Esophagus muscularis mucosa (tissue), 4 donors: Measurements from ENCODE around the gene TBKBP1. TPM values are rescaled to one million over a fixed set of nuclear protein-coding genes. Genes with fewer than 3 reads are reported as not detected.
"Not testable (repeated sequence)": the region's sequence is repeated elsewhere in the genome, so short reads cannot be mapped to it uniquely, and the experiment has no call there.

Experiments
- DNase-seq: peaks from one replicate; pipeline ENCODE4 v3.0.0-alpha.2; 2017; ENCODE audit errors: extremely low spot score
- H3K27ac ChIP-seq, 4 donors: fragments of 200-600 bp; sonication (generic); replicated peaks in 1 of 4; 1 replicate in 3 of 4; 2 replicates in 1 of 4; pipeline ENCODE4 v1.5.1; 2016 to 2019; ENCODE audit warnings: mild to moderate bottlenecking in 1 of 4
- H3K27me3 ChIP-seq, 4 donors: fragments of 200-600 bp; sonication (generic); one replicate each; pipeline versions ENCODE4 v1.5.1 to v1.6.0; 2016 to 2019
- H3K36me3 ChIP-seq, 4 donors: fragments of 200-600 bp; sonication (generic); one replicate each; pipeline ENCODE4 v1.5.1; 2016 to 2019
- H3K4me1 ChIP-seq, 4 donors: fragments of 200-600 bp; sonication (generic); one replicate each; pipeline ENCODE4 v1.5.1; 2016 to 2019
- H3K4me3 ChIP-seq, 4 donors: fragments of 200-600 bp; sonication (generic); 1 replicate in 2 of 4; 2 replicates in 2 of 4; pipeline ENCODE4 v1.5.1; 2016 to 2019; ENCODE audit warnings: mild to moderate bottlenecking in 4 of 4, moderate library complexity in 1 of 4
- H3K9me3 ChIP-seq, 4 donors: fragments of 200-600 bp; sonication (generic); 1 replicate in 3 of 4; 2 replicates in 1 of 4; pipeline ENCODE4 v1.5.1; 2016 to 2019
- EP300 ChIP-seq: sonication (generic); formaldehyde crosslinking; IDR thresholded peaks from one replicate; pipeline ENCODE4 v1.6.1; 2017; ENCODE audit warnings: antibody characterized with exemption
- POLR2A ChIP-seq: fragments of 450-650 bp; IDR thresholded peaks from one replicate; pipeline ENCODE4 v1.6.1; 2017; ENCODE audit warnings: antibody characterized with exemption, moderate library complexity, mild to moderate bottlenecking, low read depth
- POLR2AphosphoS5 ChIP-seq, 2 donors: sonication (generic); formaldehyde crosslinking; IDR thresholded peaks; one replicate each; pipeline ENCODE4 v1.6.1; 2017; ENCODE audit warnings: antibody characterized with exemption in 2 of 2
- WGBS: methylation state at CpG from one replicate; pipeline ENCODE4 v1.1.5; 2018; 5-methylcytosine and 5-hydroxymethylcytosine counted together
- intact Hi-C: fragments of 100-400 bp; cut with DNase I; formaldehyde crosslinking; loops from one replicate; pipeline ENCODE4 v1.15.1; 2023
- total RNA-seq, 4 donors: library from RNA; depleted of rRNA; stranded (reverse); fragments of >200 nt; gene quantifications; one replicate each; pipeline versions ENCODE4 v1.1.0 to v1.2.1, GENCODE V29; 2016
- TF ChIP-seq, protein P1 (sequence below), 3 experiments: fragments of 200-600 bp in 2 of 3; fragments of 450-650 bp in 1 of 3; sonication (generic) in 2 of 3; IDR thresholded peaks; one replicate each; pipeline ENCODE4 v1.5.1; 2017 to 2019; ENCODE audit warnings: antibody characterized with exemption in 3 of 3, mild to moderate bottlenecking in 2 of 3, moderate library complexity in 1 of 3

The TBKBP1 gene
- total RNA-seq, 4 donors from 2014 or later: 11.9 to 26.9 (median 21.2) TPM

DNA sequence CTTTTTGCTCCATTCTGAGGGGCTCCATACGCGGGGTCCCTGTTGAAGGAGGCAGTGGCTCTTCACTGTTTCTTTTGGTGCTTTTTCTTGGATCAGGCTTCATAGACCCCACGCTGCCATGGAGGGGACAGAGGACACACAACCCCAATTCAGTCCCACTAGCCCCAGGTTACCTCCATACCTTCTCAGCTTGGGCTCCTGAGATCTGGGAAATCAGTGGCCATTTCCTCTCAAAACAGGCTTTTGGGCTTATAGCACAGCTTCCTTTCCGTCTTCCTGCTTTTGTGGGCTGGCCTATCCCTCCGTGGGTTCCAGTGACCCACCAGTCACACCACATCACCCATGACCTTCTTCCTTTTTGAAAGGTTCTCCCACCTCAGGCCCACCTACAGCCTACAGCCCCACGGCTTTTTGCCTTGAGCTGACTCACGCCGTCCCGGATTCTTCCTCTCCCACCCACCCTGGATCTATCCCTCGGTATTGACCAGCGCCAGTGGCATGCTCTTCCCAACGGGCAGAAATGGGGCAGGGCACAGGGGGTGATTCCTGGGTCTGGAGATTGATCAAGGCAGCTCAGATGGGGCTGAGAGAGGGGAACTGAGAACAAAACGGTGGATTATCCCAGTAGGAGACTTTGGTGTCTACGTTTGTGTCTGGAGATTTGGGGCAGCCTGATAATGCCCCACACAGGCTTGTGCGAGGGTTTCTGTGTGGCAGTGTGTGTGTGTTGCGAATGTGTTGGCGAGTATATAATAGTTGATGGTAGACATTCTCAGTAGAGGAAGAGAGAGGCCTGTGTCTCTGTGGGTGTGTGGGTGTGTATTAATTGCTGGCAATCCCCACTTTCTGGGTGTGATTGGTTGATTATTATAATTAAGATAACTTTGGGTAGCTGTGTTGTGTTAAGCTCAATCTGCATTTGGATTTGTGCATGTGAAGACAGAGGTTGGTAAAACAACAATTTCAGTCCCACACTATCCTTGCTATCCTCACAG, 42.8 kb downstream of the TBKBP1 start:
- Histone ChIP-seq H3K9me3 (no peaks in the 10 kb centered on the region), H3K27me3 (peaks cover 0 to 81% (median 23%) of the 10 kb centered on the region in 4 donors), H3K36me3 (no peaks in the 10 kb centered on the region), H3K4me3 (no peak overlapping the region), H3K27ac (no peak overlapping the region), H3K4me1 (peaks cover 3 to 16% (median 14%) of the 10 kb centered on the region in 4 donors)
- TF ChIP-seq POLR2AphosphoS5 (IDR thresholded peaks at IDR 0.05): no peak
- no peak for TF ChIP-seq EP300
- TF ChIP-seq, protein P1, sequence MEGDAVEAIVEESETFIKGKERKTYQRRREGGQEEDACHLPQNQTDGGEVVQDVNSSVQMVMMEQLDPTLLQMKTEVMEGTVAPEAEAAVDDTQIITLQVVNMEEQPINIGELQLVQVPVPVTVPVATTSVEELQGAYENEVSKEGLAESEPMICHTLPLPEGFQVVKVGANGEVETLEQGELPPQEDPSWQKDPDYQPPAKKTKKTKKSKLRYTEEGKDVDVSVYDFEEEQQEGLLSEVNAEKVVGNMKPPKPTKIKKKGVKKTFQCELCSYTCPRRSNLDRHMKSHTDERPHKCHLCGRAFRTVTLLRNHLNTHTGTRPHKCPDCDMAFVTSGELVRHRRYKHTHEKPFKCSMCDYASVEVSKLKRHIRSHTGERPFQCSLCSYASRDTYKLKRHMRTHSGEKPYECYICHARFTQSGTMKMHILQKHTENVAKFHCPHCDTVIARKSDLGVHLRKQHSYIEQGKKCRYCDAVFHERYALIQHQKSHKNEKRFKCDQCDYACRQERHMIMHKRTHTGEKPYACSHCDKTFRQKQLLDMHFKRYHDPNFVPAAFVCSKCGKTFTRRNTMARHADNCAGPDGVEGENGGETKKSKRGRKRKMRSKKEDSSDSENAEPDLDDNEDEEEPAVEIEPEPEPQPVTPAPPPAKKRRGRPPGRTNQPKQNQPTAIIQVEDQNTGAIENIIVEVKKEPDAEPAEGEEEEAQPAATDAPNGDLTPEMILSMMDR (IDR thresholded peaks at IDR 0.05): no peak
- no peak for TF ChIP-seq POLR2A
- no peak for DNase-seq
- intact Hi-C loops: no loop called here
- WGBS: 81% methylated on average over 17 of the region's 17 CpGs

DNA sequence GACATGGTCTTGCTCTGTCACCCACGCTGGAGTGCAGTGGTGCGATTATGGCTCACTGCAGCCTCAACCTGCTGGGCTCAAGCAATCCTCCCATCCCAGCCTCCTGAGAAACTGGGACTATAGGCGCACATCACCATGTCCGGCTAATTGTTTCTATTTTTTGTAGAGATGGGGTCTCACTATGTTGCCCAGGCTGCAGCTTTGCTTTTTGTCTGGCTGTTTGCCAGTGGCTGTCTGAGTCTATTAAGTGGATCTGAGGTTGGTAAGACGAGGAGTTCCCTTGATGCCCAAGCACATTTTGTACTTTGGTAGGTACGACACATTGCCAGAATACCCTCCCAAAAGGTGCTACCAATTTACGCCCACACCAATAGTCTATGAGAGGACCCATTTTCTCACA, 44.2 kb downstream of the TBKBP1 start:
- WGBS: 92% methylated on average over 7 of the region's 7 CpGs
- Histone ChIP-seq H3K4me1 (peaks cover 3 to 17% (median 8%) of the 10 kb centered on the region in 4 donors), H3K27ac (no peak overlapping the region), H3K4me3 (no peak overlapping the region), H3K9me3 (no peaks in the 10 kb centered on the region), H3K27me3 (peaks cover 0 to 80% (median 12%) of the 10 kb centered on the region in 4 donors), H3K36me3 (no peaks in the 10 kb centered on the region)
- TF ChIP-seq EP300 (no peak), POLR2A (no peak), POLR2AphosphoS5 (IDR thresholded peaks at IDR 0.05) (no peak)
- TF ChIP-seq, protein P1 (IDR thresholded peaks at IDR 0.05): no peak
- no peak for DNase-seq
- intact Hi-C loops: no loop called here

- Histone ChIP-seq H3K4me1 (peaks cover 0 to 7% (median 0%) of the 10 kb centered on the region in 4 donors), H3K27me3 (peaks cover 0 to 80% (median 5%) of the 10 kb centered on the region in 4 donors), H3K36me3 (no peaks in the 10 kb centered on the region), H3K9me3 (no peaks in the 10 kb centered on the region), H3K4me3 (no peak overlapping the region), H3K27ac (no peak overlapping the region)
- 83% methylated on average over 8 of the region's 8 CpGs for WGBS
- intact Hi-C loops: no loop called here
- DNase-seq: no peak
- TF ChIP-seq EP300: no peak
- no peak for TF ChIP-seq POLR2AphosphoS5 (IDR thresholded peaks at IDR 0.05)
- TF ChIP-seq, protein P1 (IDR thresholded peaks at IDR 0.05): no peak
- no peak for TF ChIP-seq POLR2A
These were observed 45.2 kb downstream of the TBKBP1 start for GRCh38 chr17:47739150-47739549.

- intact Hi-C loops, H3K9me3 ChIP-seq, DNase-seq, H3K27ac ChIP-seq, H3K4me1 ChIP-seq, H3K4me3 ChIP-seq, H3K36me3 ChIP-seq: not testable (repeated sequence)
- 93% methylated on average over 12 of the region's 12 CpGs for WGBS
- H3K27me3 ChIP-seq: peaks cover 0 to 80% (median 8%) of the 10 kb centered on the region in 4 donors
These were observed 46.0 kb downstream of the TBKBP1 start for GRCh38 chr17:47739945-47740344.

GRCh38 chr17:47741109-47741792, 47.3 kb downstream of the TBKBP1 start:
- H3K36me3 ChIP-seq: no peaks in the 10 kb centered on the region
- intact Hi-C loops: no loop called here

More at GRCh38 chr17:47741109-47741792, 47.3 kb downstream of the TBKBP1 start:
- TF ChIP-seq, protein P1 (IDR thresholded peaks at IDR 0.05): no peak
- TF ChIP-seq POLR2A (no peak), EP300 (no peak), POLR2AphosphoS5 (IDR thresholded peaks at IDR 0.05) (no peak)
- peaks cover 0 to 82% (median 9%) of the 10 kb centered on the region in 4 donors for H3K27me3 ChIP-seq
- peaks cover 0 to 6% (median 0%) of the 10 kb centered on the region in 4 donors for H3K4me1 ChIP-seq
- WGBS: 81% methylated on average over 11 of the region's 11 CpGs
- H3K4me3 ChIP-seq: no peak overlapping the region
- no peak overlapping the region for H3K27ac ChIP-seq
- DNase-seq: no peak
- no peaks in the 10 kb centered on the region for H3K9me3 ChIP-seq
